ENCODE data around the gene MAP1B. TPM values are rescaled to one million over a fixed set of nuclear protein-coding genes. Genes with fewer than 3 reads are reported as not detected.

MAP1B gene
- total and polyA plus RNA-seq, 10 of the 15 experiments (the other 5 are each of a cell fraction or from before 2014, with no cell fraction given) = 0.02 to 0.81 (median 0.06) TPM; not detected in 1

DNA sequence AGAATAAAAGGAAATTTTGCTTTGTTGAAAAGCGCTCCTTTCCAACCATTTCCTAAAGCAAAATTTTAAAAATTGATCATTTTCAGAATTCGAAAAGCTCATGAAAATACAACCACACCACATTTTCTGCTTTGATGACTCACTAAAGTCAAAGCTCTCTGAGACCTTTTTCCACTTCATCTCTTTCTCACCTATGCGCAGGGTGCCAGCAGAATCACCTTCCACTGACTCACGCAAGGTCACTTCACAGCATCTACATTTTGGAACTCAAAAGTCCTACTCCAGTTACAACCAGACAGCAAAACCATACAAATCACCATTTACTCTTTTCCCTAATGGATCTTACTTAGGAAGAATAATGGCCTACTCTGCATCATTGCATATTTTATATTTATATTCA is 106.2 kb downstream of the MAP1B start:
- Histone ChIP-seq H3K9me3 (replicated peaks; ENCODE audit: control insufficient read depth, insufficient read depth, low read length) (no peaks in the 10 kb centered on the region), H3K27ac (ENCODE audit: control insufficient read depth, insufficient read depth) (no peak overlapping the region), H3K79me2 (ENCODE audit: control insufficient read depth, insufficient read depth, low read length) (no peaks in the 10 kb centered on the region), H3K36me3 (ENCODE audit: control insufficient read depth in 2 of 2, insufficient read depth in 2 of 2, low read length in 1 of 2) (peaks cover 0 to 9% of the 10 kb centered on the region in 2 experiments; a peak in 2 of 4 replicates), H3K27me3 (replicated peaks in 1 of 2; ENCODE audit: control insufficient read depth in 2 of 2, insufficient read depth in 2 of 2, low read length in 1 of 2) (no peaks in the 10 kb centered on the region), H3K4me2 (ENCODE audit: control insufficient read depth, insufficient read depth) (no peak overlapping the region), H4K20me1 (ENCODE audit: control insufficient read depth, insufficient read depth) (no peaks in the 10 kb centered on the region), H2AFZ (ENCODE audit: control insufficient read depth, low read depth, low read length) (no peak overlapping the region), H3K9ac (ENCODE audit: control insufficient read depth, insufficient read depth, low read length) (no peak overlapping the region), H3K4me3 (no peak overlapping the region), H3K4me1 (ENCODE audit: control insufficient read depth, insufficient read depth, low read length) (no peaks in the 10 kb centered on the region)
- in situ Hi-C loops (cut with MboI) (no loop called here), intact Hi-C loops (cut with micrococcal nuclease; ENCODE audit: unreplicated experiment) (no loop called here)
- CTCF ChIA-PET = interaction anchor here (0.8 kb wide), 1 partner anchor 32 kb away, joined by 3 read pairs; no protein-coding TSS in a partner anchor
- BruUV-seq (replicated peaks) = no TSS peak
- no peak for DNase-seq (ENCODE audit: low read depth, low spot score)
- ATAC-seq = no peak
- whole genome bisulfite sequencing (ENCODE audit: insufficient coverage, insufficient replicate concordance, low lambda C conversion rate, missing lambda C conversion rate) = 98% methylated on average over 4 of the region's 4 CpGs
- POLR2A ChIA-PET = no interaction called here
- RAD21 ChIA-PET (ENCODE audit: unreplicated experiment) = no interaction called here
- TF ChIP-seq NBN (IDR thresholded peaks at IDR 0.05) (no peak), POLR2AphosphoS5 (IDR thresholded peaks at IDR 0.05; ENCODE audit: low read length) (no peak), MEF2A (IDR thresholded peaks at IDR 0.05; ENCODE audit: insufficient read depth, low read depth, low read length) (no peak), FOXM1 (IDR thresholded peaks at IDR 0.05; ENCODE audit: low read depth, low read length) (no peak), ETV6 (conservative IDR thresholded peaks at IDR 0.05 in 1 of 2, IDR thresholded peaks at IDR 0.05 in 1 of 2; ENCODE audit: borderline replicate concordance in 1 of 2, low read depth in 1 of 2) (no peak), SIN3A (IDR thresholded peaks at IDR 0.05; ENCODE audit: low read depth, low read length) (no peak), NFXL1 (IDR thresholded peaks at IDR 0.05; ENCODE audit: borderline replicate concordance) (no peak), KDM1A (IDR thresholded peaks at IDR 0.05; ENCODE audit: borderline replicate concordance) (no peak), CHD2 (IDR thresholded peaks at IDR 0.05; ENCODE audit: borderline replicate concordance, low read depth, low read length) (no peak), RCOR1 (conservative IDR thresholded peaks at IDR 0.05; ENCODE audit: low read depth, low read length) (no peak), TCF7 (IDR thresholded peaks at IDR 0.05; ENCODE audit: borderline replicate concordance) (no peak), PAX8 (IDR thresholded peaks at IDR 0.05) (no peak), ZNF217 (IDR thresholded peaks at IDR 0.05) (no peak), BMI1 (IDR thresholded peaks at IDR 0.05; ENCODE audit: borderline replicate concordance) (no peak), BHLHE40 (IDR thresholded peaks at IDR 0.05; ENCODE audit: borderline replicate concordance in 1 of 2, low read depth in 2 of 2, low read length in 1 of 2) (no peak), BACH1 (IDR thresholded peaks at IDR 0.05; ENCODE audit: borderline replicate concordance) (no peak), NFYA (IDR thresholded peaks at IDR 0.05; ENCODE audit: borderline replicate concordance, low read depth, low read length) (no peak)
- TF ChIP-seq, protein P1, sequence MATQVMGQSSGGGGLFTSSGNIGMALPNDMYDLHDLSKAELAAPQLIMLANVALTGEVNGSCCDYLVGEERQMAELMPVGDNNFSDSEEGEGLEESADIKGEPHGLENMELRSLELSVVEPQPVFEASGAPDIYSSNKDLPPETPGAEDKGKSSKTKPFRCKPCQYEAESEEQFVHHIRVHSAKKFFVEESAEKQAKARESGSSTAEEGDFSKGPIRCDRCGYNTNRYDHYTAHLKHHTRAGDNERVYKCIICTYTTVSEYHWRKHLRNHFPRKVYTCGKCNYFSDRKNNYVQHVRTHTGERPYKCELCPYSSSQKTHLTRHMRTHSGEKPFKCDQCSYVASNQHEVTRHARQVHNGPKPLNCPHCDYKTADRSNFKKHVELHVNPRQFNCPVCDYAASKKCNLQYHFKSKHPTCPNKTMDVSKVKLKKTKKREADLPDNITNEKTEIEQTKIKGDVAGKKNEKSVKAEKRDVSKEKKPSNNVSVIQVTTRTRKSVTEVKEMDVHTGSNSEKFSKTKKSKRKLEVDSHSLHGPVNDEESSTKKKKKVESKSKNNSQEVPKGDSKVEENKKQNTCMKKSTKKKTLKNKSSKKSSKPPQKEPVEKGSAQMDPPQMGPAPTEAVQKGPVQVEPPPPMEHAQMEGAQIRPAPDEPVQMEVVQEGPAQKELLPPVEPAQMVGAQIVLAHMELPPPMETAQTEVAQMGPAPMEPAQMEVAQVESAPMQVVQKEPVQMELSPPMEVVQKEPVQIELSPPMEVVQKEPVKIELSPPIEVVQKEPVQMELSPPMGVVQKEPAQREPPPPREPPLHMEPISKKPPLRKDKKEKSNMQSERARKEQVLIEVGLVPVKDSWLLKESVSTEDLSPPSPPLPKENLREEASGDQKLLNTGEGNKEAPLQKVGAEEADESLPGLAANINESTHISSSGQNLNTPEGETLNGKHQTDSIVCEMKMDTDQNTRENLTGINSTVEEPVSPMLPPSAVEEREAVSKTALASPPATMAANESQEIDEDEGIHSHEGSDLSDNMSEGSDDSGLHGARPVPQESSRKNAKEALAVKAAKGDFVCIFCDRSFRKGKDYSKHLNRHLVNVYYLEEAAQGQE (IDR thresholded peaks at IDR 0.05; ENCODE audit: low read depth, low read length) = no peak
- TF ChIP-seq, protein P2, sequence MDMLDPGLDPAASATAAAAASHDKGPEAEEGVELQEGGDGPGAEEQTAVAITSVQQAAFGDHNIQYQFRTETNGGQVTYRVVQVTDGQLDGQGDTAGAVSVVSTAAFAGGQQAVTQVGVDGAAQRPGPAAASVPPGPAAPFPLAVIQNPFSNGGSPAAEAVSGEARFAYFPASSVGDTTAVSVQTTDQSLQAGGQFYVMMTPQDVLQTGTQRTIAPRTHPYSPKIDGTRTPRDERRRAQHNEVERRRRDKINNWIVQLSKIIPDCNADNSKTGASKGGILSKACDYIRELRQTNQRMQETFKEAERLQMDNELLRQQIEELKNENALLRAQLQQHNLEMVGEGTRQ (IDR thresholded peaks at IDR 0.05; ENCODE audit: borderline replicate concordance, low read depth, low read length) = no peak
- no peak for FAIRE-seq
- SMC1A ChIA-PET (ENCODE audit: uncharacterized antibody, unreplicated experiment) = interaction anchor here (0.7 to 1.7 kb wide), 5 partner anchors 9 to 58 kb away, joined by 3 to 6 read pairs (median 3); no protein-coding TSS in a partner anchor

Measured in GM12878 (cell line).